ENCODE results near the gene ELMO3. TPM values are rescaled to one million over a fixed set of nuclear protein-coding genes. Genes with fewer than 3 reads are reported as not detected.

Gene ELMO3
- total RNA-seq, 2 experiments from 2014 or later, result 7.6 to 7.8 TPM

DNA sequence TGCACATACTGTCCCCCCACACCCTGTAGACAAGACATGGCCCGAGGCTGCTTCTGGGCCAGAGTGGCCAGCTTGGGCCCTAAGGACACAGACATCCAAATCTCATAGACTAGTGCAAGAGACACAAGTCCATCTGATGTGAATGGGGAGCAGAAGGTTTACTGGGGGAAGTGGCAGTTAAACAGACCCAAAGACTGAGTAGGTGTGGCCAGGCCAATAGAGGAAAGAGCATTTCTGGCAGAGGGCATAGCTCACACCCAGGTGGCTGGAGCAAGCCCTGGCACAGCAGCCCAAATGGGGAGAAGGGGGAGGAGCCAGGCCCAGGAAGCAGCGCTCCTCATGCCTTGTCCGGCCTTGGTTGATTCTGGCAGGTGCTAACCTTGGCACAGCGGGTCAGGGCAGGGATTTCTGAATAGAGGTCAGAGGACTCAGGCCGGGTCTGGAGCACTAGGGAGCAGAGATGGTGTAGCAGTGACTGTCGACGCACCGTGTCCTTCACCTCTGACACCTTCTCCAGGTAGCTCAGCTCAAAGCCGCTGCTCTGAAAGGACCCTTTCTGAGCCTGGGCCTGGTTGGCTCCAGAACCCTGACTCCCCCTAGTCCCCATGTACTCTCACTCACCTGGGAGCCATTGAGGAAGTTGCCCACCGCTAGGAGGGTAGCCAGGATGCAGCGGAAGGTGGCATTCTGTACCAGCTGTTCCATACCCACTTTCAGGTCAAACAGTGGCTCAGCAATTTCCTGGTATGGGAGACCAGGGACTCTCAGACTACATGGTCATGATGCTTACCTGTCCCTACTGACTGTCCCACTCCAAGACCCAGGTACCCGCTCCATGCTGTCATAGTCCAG, 32.1 kb downstream of the ELMO3 start:
- BruUV-seq (replicated peaks), result no TSS peak
- POLR2A ChIA-PET, result interaction anchor here (1.3 kb wide), 1 partner anchor 14 kb away, joined by 3 read pairs; no protein-coding TSS in a partner anchor
- TF ChIP-seq, protein P1, sequence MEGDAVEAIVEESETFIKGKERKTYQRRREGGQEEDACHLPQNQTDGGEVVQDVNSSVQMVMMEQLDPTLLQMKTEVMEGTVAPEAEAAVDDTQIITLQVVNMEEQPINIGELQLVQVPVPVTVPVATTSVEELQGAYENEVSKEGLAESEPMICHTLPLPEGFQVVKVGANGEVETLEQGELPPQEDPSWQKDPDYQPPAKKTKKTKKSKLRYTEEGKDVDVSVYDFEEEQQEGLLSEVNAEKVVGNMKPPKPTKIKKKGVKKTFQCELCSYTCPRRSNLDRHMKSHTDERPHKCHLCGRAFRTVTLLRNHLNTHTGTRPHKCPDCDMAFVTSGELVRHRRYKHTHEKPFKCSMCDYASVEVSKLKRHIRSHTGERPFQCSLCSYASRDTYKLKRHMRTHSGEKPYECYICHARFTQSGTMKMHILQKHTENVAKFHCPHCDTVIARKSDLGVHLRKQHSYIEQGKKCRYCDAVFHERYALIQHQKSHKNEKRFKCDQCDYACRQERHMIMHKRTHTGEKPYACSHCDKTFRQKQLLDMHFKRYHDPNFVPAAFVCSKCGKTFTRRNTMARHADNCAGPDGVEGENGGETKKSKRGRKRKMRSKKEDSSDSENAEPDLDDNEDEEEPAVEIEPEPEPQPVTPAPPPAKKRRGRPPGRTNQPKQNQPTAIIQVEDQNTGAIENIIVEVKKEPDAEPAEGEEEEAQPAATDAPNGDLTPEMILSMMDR (conservative IDR thresholded peaks at IDR 0.05; ENCODE audit: low read length), result no peak
- no peak for TF ChIP-seq EZH2phosphoT487 (IDR thresholded peaks at IDR 0.05; ENCODE audit: borderline replicate concordance, low read depth, low read length)
- no peak overlapping the region for H3K4me3 ChIP-seq (ENCODE audit: low read depth, low read length, poor library complexity, severe bottlenecking)
- H3K36me3 ChIP-seq (ENCODE audit: insufficient read depth, low read length), result peaks cover 55% of the 10 kb centered on the region
- no peaks in the 10 kb centered on the region for H3K9me3 ChIP-seq (ENCODE audit: low read length)
- H3K4me1 ChIP-seq (ENCODE audit: insufficient read depth, low read length, poor library complexity, severe bottlenecking), result peaks cover 16% of the 10 kb centered on the region
- peaks cover 13% of the 10 kb centered on the region for H3K79me2 ChIP-seq (ENCODE audit: insufficient read depth, low read depth, low read length)
- no peak overlapping the region for H2AFZ ChIP-seq (ENCODE audit: low read length)
- H4K20me1 ChIP-seq (ENCODE audit: insufficient read depth, low read length), result no peaks in the 10 kb centered on the region
- H3K27ac ChIP-seq (ENCODE audit: low read depth, low read length, poor library complexity, severe bottlenecking), result no peak overlapping the region
- DNase-seq (ENCODE audit: low spot score), result no peak
- intact Hi-C loops (cut with micrococcal nuclease; ENCODE audit: unreplicated experiment), result no loop called here
- no peak overlapping the region for H3K4me2 ChIP-seq (ENCODE audit: low read length)
- CTCF ChIA-PET (ENCODE audit: unreplicated experiment), result no interaction called here
- H3K9me2 ChIP-seq (ENCODE audit: insufficient read depth, low read length), result no peaks in the 10 kb centered on the region

DNA sequence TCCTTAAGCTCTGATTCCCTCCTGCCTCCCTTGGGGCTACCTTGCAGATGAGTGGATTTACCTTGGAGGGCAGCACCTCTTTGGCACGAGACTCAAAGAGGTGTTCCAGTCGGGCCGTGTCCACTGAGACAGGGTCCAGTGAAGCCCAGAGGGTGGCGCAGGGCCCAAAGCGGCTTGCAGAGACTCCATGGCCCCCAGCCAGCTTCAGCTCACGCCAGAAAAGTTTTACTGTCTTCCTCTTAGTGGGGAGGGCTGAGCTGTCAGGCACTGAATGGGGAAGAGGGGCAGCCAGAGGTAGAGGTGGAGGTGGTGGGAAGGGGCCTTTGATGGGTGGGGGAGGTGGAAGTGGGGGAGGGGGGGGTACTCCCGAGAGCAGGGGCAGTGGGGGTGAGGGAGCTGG, 34.7 kb downstream of the ELMO3 start:
- no TSS peak for BruUV-seq (replicated peaks)
- H3K4me1 ChIP-seq (ENCODE audit: insufficient read depth, low read length, poor library complexity, severe bottlenecking), result peaks cover 4% of the 10 kb centered on the region
- no peaks in the 10 kb centered on the region for H4K20me1 ChIP-seq (ENCODE audit: insufficient read depth, low read length)
- H3K36me3 ChIP-seq (ENCODE audit: insufficient read depth, low read length), result peaks cover 65% of the 10 kb centered on the region
- H3K27ac ChIP-seq (ENCODE audit: low read depth, low read length, poor library complexity, severe bottlenecking), result no peak overlapping the region
- H3K4me3 ChIP-seq (ENCODE audit: low read depth, low read length, poor library complexity, severe bottlenecking), result no peak overlapping the region
- intact Hi-C loops (cut with micrococcal nuclease; ENCODE audit: unreplicated experiment), result no loop called here
- TF ChIP-seq, protein P1 (conservative IDR thresholded peaks at IDR 0.05; ENCODE audit: low read length), result no peak
- no peak for TF ChIP-seq EZH2phosphoT487 (IDR thresholded peaks at IDR 0.05; ENCODE audit: borderline replicate concordance, low read depth, low read length)
- no peaks in the 10 kb centered on the region for H3K79me2 ChIP-seq (ENCODE audit: insufficient read depth, low read depth, low read length)
- H3K9me2 ChIP-seq (ENCODE audit: insufficient read depth, low read length), result no peaks in the 10 kb centered on the region
- no peak overlapping the region for H3K4me2 ChIP-seq (ENCODE audit: low read length)
- H3K9me3 ChIP-seq (ENCODE audit: low read length), result no peaks in the 10 kb centered on the region
- ChIA-PET POLR2A (interaction anchor here (0.6 to 1.3 kb wide), 2 partner anchors 9 to 25 kb away, joined by 3 read pairs; no protein-coding TSS in a partner anchor), CTCF (ENCODE audit: unreplicated experiment) (no interaction called here)
- DNase-seq (ENCODE audit: low spot score), result no peak
- H2AFZ ChIP-seq (ENCODE audit: low read length), result no peak overlapping the region

DNA sequence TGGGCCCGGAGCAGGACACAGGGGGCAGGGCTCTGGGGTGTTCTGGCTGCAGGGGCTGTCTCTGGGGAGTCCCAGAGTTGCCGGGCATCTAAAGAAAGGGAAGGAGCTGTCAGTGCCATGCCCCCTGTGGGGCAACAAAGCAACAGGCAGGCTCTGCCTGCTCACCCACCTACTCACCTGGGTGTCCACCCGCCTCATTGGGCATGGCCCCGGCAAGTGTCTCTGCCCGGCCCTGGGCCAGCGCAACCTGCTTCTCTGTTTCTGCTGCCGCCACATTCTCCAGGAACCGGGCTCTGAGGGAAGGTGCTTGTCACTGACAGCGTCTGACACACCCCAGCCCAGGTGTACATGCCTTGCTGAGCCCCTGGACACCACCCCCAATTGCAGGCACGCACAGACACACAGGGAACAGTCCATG, 35.3 kb downstream of the ELMO3 start:
- DNase-seq (ENCODE audit: low spot score), result no peak
- Histone ChIP-seq H3K9me3 (ENCODE audit: low read length) (no peaks in the 10 kb centered on the region), H4K20me1 (ENCODE audit: insufficient read depth, low read length) (no peaks in the 10 kb centered on the region), H3K27ac (ENCODE audit: low read depth, low read length, poor library complexity, severe bottlenecking) (no peak overlapping the region), H3K4me2 (ENCODE audit: low read length) (no peak overlapping the region), H3K4me1 (ENCODE audit: insufficient read depth, low read length, poor library complexity, severe bottlenecking) (peaks cover 4% of the 10 kb centered on the region), H3K9me2 (ENCODE audit: insufficient read depth, low read length) (no peaks in the 10 kb centered on the region), H3K4me3 (ENCODE audit: low read depth, low read length, poor library complexity, severe bottlenecking) (no peak overlapping the region), H2AFZ (ENCODE audit: low read length) (no peak overlapping the region), H3K36me3 (ENCODE audit: insufficient read depth, low read length) (peaks cover 59% of the 10 kb centered on the region), H3K79me2 (ENCODE audit: insufficient read depth, low read depth, low read length) (no peaks in the 10 kb centered on the region)
- intact Hi-C loops (cut with micrococcal nuclease; ENCODE audit: unreplicated experiment), result no loop called here
- CTCF ChIA-PET (ENCODE audit: unreplicated experiment), result no interaction called here
- TF ChIP-seq, protein P1 (conservative IDR thresholded peaks at IDR 0.05; ENCODE audit: low read length), result no peak
- TF ChIP-seq EZH2phosphoT487 (IDR thresholded peaks at IDR 0.05; ENCODE audit: borderline replicate concordance, low read depth, low read length), result no peak
- POLR2A ChIA-PET, result no interaction called here
- no TSS peak for BruUV-seq (replicated peaks)
